ENCODE results near the gene TTF1.
"Not testable (repeated sequence)": the region's sequence is repeated elsewhere in the genome, so short reads cannot be mapped to it uniquely, and the experiment has no call there.

The TTF1 gene

DNA sequence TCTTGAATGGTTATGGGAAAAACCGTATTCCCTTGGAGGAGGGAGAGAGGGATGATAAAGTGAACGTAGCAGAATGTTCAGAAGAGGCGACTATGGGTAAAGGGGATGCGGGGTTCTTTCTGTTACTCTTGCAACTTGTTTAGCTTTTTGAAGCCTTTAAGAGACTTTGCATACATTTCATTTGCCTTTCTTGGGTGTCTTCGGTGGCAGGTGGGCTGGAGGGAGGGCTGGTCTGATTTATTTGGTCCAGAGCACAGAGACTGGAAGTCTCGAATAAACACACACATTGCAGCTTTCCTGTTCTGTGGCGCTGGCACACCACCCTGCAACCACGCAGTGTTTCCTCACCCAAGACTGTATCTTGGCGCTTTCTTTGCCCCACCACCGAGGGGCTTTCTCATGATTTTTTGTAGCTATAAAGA is 23.2 kb downstream of the TTF1 start:
- Histone ChIP-seq H3F3A (ENCODE audit: low read depth) (peaks cover 9% of the 10 kb centered on the region; the same call in 1 of the 2 replicates), H3K4me1 (ENCODE audit: insufficient read depth, low read length, poor library complexity, severe bottlenecking) (peaks cover 29% of the 10 kb centered on the region), H3K79me2 (ENCODE audit: insufficient read depth, low read length) (peaks cover 17% of the 10 kb centered on the region), H3K4me2 (ENCODE audit: low read depth, low read length, poor library complexity, severe bottlenecking) (peak overlapping the region; percentile 32), H3K4me3 (ENCODE audit: low read length, poor library complexity, severe bottlenecking) (no peak overlapping the region), H3K9me2 (replicated peaks; ENCODE audit: low read depth, low read length) (no peaks in the 10 kb centered on the region), H3K36me3 (ENCODE audit: insufficient read depth, low read length) (peaks cover 70% of the 10 kb centered on the region; the same call in 1 of the 2 replicates), H3K27me3 (ENCODE audit: insufficient read depth, low read length, poor library complexity, severe bottlenecking) (no peaks in the 10 kb centered on the region), H3K9me3 (ENCODE audit: insufficient read depth, low read depth, low read length) (no peaks in the 10 kb centered on the region), H3K9ac (ENCODE audit: low read depth, low read length, poor library complexity, severe bottlenecking) (peak overlapping the region; percentile 4), H2AFZ (ENCODE audit: low read length) (no peak overlapping the region), H4K20me1 (ENCODE audit: insufficient read depth, low read length, poor library complexity, severe bottlenecking) (no peaks in the 10 kb centered on the region)
- TF ChIP-seq, protein P1, sequence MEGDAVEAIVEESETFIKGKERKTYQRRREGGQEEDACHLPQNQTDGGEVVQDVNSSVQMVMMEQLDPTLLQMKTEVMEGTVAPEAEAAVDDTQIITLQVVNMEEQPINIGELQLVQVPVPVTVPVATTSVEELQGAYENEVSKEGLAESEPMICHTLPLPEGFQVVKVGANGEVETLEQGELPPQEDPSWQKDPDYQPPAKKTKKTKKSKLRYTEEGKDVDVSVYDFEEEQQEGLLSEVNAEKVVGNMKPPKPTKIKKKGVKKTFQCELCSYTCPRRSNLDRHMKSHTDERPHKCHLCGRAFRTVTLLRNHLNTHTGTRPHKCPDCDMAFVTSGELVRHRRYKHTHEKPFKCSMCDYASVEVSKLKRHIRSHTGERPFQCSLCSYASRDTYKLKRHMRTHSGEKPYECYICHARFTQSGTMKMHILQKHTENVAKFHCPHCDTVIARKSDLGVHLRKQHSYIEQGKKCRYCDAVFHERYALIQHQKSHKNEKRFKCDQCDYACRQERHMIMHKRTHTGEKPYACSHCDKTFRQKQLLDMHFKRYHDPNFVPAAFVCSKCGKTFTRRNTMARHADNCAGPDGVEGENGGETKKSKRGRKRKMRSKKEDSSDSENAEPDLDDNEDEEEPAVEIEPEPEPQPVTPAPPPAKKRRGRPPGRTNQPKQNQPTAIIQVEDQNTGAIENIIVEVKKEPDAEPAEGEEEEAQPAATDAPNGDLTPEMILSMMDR (conservative IDR thresholded peaks at IDR 0.05; ENCODE audit: low read length): no peak
- TF ChIP-seq EZH2phosphoT487 (IDR thresholded peaks at IDR 0.05; ENCODE audit: borderline replicate concordance): no peak

DNA sequence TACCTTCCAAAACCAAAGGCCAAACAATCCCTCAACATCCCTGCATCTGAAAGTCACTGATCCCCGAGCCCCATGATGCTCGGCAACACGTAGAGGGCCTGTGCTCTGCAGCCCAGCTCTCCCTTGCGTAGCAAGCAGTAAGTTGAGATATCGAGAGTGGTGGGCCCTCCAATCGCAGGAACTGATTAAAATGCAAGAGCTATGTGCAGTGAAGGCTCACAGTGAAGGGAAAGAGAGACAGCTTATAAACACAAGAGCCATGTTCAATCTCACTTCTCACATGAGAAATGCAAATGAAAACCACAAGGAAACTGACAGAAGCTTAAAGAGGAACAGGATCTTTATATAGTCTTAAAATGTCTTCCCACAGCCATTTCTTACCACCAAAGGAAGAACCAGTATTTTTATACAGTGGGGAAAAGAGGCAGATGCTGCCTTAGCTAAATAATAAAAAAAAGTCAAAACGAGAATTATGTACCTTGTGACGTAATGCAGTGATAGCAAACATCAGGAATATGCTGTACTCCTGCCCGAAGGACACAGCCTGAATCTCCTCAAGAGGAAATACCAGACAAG is 24.6 kb downstream of the TTF1 start:
- Histone ChIP-seq H3K4me2 (ENCODE audit: low read depth, low read length, poor library complexity, severe bottlenecking) (peak overlapping the region; percentile 56), H3K27me3 (ENCODE audit: insufficient read depth, low read length, poor library complexity, severe bottlenecking) (no peaks in the 10 kb centered on the region), H3F3A (ENCODE audit: low read depth) (peaks cover 9% of the 10 kb centered on the region; the same call in 1 of the 2 replicates), H3K9ac (ENCODE audit: low read depth, low read length, poor library complexity, severe bottlenecking) (peak overlapping the region; percentile 52), H3K9me3 (ENCODE audit: insufficient read depth, low read depth, low read length) (no peaks in the 10 kb centered on the region), H2AFZ (ENCODE audit: low read length) (no peak overlapping the region), H3K4me3 (ENCODE audit: low read length, poor library complexity, severe bottlenecking) (peak overlapping the region; percentile 47), H3K9me2 (replicated peaks; ENCODE audit: low read depth, low read length) (no peaks in the 10 kb centered on the region), H3K79me2 (ENCODE audit: insufficient read depth, low read length) (peaks cover 17% of the 10 kb centered on the region), H4K20me1 (ENCODE audit: insufficient read depth, low read length, poor library complexity, severe bottlenecking) (no peaks in the 10 kb centered on the region), H3K36me3 (ENCODE audit: insufficient read depth, low read length) (peaks cover 71% of the 10 kb centered on the region; the same call in 1 of the 2 replicates), H3K4me1 (ENCODE audit: insufficient read depth, low read length, poor library complexity, severe bottlenecking) (peaks cover 29% of the 10 kb centered on the region)
- TF ChIP-seq EZH2phosphoT487 (IDR thresholded peaks at IDR 0.05; ENCODE audit: borderline replicate concordance): no peak
- TF ChIP-seq, protein P1 (conservative IDR thresholded peaks at IDR 0.05; ENCODE audit: low read length): no peak

DNA sequence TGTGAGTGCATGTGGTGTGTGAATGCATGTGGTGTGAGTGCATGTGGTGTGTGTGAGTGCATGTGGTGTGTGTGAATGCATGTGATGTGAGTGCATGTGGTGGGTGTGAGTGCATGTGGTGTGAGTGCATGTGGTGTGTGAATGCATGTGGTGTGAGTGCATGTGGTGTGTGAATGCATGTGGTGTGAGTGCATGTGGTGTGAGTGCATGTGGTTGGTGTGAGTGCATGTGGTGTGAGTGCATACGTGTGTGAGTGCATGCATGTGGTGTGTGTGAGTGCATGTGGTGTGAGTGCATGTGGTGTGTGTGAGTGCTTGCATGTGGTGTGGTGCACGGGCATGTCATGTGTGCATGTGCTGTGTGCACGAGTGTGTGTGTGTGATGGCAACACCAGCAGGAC is 28.2 kb downstream of the TTF1 start:
- H2AFZ ChIP-seq (ENCODE audit: low read length); H3K9me2 ChIP-seq (replicated peaks; ENCODE audit: low read depth, low read length); H4K20me1 ChIP-seq (ENCODE audit: insufficient read depth, low read length, poor library complexity, severe bottlenecking); H3K4me3 ChIP-seq (ENCODE audit: low read length, poor library complexity, severe bottlenecking); H3K27me3 ChIP-seq (ENCODE audit: insufficient read depth, low read length, poor library complexity, severe bottlenecking); H3K9me3 ChIP-seq (ENCODE audit: insufficient read depth, low read depth, low read length); H3F3A ChIP-seq (ENCODE audit: low read depth); H3K4me2 ChIP-seq (ENCODE audit: low read depth, low read length, poor library complexity, severe bottlenecking); H3K9ac ChIP-seq (ENCODE audit: low read depth, low read length, poor library complexity, severe bottlenecking): not testable (repeated sequence)
- H3K79me2 ChIP-seq (ENCODE audit: insufficient read depth, low read length): peaks cover 17% of the 10 kb centered on the region
- peaks cover 23% of the 10 kb centered on the region for H3K4me1 ChIP-seq (ENCODE audit: insufficient read depth, low read length, poor library complexity, severe bottlenecking)
- H3K36me3 ChIP-seq (ENCODE audit: insufficient read depth, low read length): peaks cover 74% of the 10 kb centered on the region; the same call in 1 of the 2 replicates

DNA sequence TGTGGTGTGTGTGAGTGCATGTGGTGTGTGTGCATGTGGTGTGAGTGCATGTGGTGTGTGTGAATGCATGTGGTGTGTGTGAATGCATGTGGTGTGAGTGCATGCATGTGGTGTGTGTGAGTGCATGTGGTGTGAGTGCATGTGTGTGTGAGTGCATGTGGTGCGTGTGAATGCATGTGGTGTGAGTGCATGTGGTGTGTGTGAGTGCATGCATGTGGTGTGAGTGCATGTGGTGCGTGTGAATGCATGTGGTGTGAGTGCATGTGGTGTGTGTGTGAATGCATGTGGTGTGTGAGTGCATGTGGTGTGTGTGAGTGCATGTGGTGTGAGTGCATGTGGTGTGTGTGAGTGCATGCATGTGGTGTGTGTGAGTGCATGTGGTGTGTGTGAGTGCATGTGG is 28.9 kb downstream of the TTF1 start:
- H3K9me2 ChIP-seq (replicated peaks; ENCODE audit: low read depth, low read length); H4K20me1 ChIP-seq (ENCODE audit: insufficient read depth, low read length, poor library complexity, severe bottlenecking); H3K4me2 ChIP-seq (ENCODE audit: low read depth, low read length, poor library complexity, severe bottlenecking); H3K9me3 ChIP-seq (ENCODE audit: insufficient read depth, low read depth, low read length); H2AFZ ChIP-seq (ENCODE audit: low read length); H3K27me3 ChIP-seq (ENCODE audit: insufficient read depth, low read length, poor library complexity, severe bottlenecking); H3K9ac ChIP-seq (ENCODE audit: low read depth, low read length, poor library complexity, severe bottlenecking); H3F3A ChIP-seq (ENCODE audit: low read depth); H3K4me3 ChIP-seq (ENCODE audit: low read length, poor library complexity, severe bottlenecking): not testable (repeated sequence)
- Histone ChIP-seq H3K36me3 (ENCODE audit: insufficient read depth, low read length) (peaks cover 70% of the 10 kb centered on the region; the same call in 1 of the 2 replicates), H3K4me1 (ENCODE audit: insufficient read depth, low read length, poor library complexity, severe bottlenecking) (peaks cover 24% of the 10 kb centered on the region), H3K79me2 (ENCODE audit: insufficient read depth, low read length) (peaks cover 13% of the 10 kb centered on the region)
